Activated naive CD4-positive, alpha-beta T cell treated with anti-CD3 and anti-CD28 coated beads, Interleukin-2, amount 10 ng/mL, durations not matched to agents 7 days and 5 days (primary cell): Measurements from ENCODE around the gene SARDH.

ENCODE experiments used
- CTCF ChIA-PET: fragments of 350-600 bp; sonication (Branson Sonifier 250); formaldehyde crosslinking; loops from one replicate; lab custom pipeline; 2021; ENCODE audit warnings: antibody characterized with exemption; lab: Charles Lee
- DNase-seq: peaks from one replicate; pipeline ENCODE4 v3.0.0-alpha.2; 2020
- H3K27ac Mint-ChIP-seq: one replicate; pipeline ENCODE4 v1.8.0; 2021; ENCODE audit warnings: mild to moderate bottlenecking, moderate library complexity, mixed read lengths
- H3K27me3 Mint-ChIP-seq: one replicate; pipeline ENCODE4 v1.8.0; 2021; ENCODE audit warnings: mild to moderate bottlenecking, mixed read lengths
- H3K36me3 Mint-ChIP-seq: one replicate; pipeline ENCODE4 v1.8.0; 2021; ENCODE audit warnings: mixed read lengths
- H3K4me1 Mint-ChIP-seq: one replicate; pipeline ENCODE4 v1.8.0; 2021; ENCODE audit warnings: mixed read lengths
- H3K4me3 Mint-ChIP-seq: one replicate; pipeline ENCODE4 v1.8.0; 2021; ENCODE audit warnings: mild to moderate bottlenecking, moderate library complexity, mixed read lengths
- H3K9me3 Mint-ChIP-seq: one replicate; pipeline ENCODE4 v1.8.0; 2021; ENCODE audit warnings: mixed read lengths

SARDH gene

DNA sequence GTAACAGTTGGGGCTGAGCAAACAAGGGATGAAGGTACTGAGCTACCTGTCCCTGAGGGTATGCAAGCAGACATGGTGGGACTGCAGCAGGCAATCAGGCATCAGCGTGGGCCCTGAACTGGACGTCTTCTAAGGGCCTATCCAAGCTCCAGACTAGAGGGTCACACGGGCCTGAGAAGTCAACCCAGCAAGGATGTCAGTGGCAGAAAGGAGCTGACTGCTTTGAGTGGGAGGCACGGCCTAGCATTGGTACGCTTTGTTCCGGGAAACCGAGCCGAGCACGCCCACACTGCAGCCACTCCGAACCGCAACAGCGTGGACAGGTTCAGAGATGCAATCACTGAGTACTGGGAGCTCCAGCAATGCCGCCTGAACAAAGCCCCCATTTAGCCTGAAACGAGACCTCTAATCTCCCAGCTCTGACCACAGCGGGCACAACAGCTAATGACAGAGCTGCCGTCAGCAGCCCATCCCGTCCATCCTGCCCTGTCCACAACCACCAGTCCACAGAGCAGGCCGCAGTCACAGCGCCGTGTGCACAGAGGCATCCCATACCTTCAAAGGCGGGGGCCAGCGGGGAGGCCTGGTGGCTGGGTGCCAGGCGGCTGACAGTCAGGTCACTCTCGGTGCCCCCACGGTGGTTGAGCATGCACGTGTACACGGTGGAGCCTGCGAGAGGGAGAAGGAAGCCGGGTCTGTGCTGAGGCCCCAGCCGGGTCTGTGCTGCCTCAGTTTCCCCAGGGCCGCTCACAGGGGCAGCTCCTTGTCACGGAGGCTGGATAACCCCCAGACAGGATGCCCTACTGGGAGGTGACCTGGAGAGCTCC, 44.2 kb downstream of the SARDH start:
- peaks cover 15% of the 10 kb centered on the region for H3K4me1 Mint-ChIP-seq
- H3K9me3 Mint-ChIP-seq: no peaks in the 10 kb centered on the region

DNA sequence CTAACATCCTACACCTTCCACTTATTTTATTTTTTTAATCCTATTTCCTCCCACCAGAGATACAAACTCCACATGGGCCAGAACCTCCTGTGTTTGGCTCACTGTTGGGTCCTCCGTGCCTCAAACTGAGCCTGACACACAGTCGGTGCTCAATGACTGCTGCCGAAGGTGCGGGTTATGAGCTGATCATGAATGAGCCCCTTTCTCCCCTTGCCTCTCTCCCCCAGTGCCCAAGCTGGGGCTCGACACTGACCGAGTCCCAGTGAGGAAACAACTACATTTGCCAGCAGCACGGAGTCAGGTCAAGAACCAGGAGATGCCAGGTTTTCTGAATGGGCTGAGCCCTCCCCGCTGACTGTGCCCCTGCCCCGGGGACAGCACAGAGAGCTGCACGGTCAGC, 45.0 kb downstream of the SARDH start:
- Mint-ChIP-seq H3K4me1 (peaks cover 8% of the 10 kb centered on the region), H3K9me3 (no peaks in the 10 kb centered on the region), H3K27ac (no peak overlapping the region), H3K27me3 (no peaks in the 10 kb centered on the region), H3K36me3 (no peaks in the 10 kb centered on the region), H3K4me3 (no peak overlapping the region)
- CTCF ChIA-PET: interaction anchor here (0.6 to 1.1 kb wide), 2 partner anchors 10 to 312 kb away, joined by 3 to 4 read pairs; no protein-coding TSS in a partner anchor
- no peak for DNase-seq

More for the DNA sequence above, 44.2 kb downstream of the SARDH start:
- peak overlapping the region; percentile 51 for H3K27ac Mint-ChIP-seq
- no peak overlapping the region for H3K4me3 Mint-ChIP-seq
- DNase-seq: no peak
- H3K36me3 Mint-ChIP-seq: peaks cover 2% of the 10 kb centered on the region
- CTCF ChIA-PET: interaction anchor here (0.6 to 1.1 kb wide), 2 partner anchors 10 to 311 kb away, joined by 3 to 4 read pairs; no protein-coding TSS in a partner anchor
- H3K27me3 Mint-ChIP-seq: no peaks in the 10 kb centered on the region

DNA sequence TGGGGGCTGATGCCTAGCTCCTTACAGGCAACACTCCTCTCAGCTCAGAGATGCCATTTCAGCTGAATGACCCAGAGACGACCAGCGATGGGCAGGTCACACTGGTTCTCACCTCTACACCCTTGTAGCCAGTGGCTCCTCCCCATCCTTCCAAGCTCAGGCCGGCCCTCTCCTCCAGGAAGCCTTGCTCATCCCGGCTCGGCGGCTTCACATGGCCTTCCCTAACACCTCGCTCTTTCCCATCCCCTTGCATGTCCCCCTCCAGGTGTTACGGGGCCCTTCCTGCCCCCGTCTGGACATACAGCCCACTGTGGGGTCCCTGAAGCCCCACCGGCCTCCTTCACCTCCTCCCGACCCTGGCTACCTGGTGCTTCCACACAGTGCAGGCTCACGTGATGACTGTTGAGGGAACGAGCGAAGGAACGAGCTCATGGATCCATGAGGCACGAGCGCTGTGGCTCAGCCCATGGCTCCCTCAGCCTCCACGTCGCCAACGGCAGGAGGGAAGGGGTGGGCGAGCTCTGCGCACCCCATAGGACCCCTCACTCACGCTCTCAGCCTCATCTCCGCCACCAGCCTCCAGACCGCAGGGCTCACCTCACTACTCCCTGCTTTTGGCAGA, 45.7 kb downstream of the SARDH start:
- Mint-ChIP-seq H3K27me3 (no peaks in the 10 kb centered on the region), H3K36me3 (no peaks in the 10 kb centered on the region), H3K4me1 (peaks cover 8% of the 10 kb centered on the region), H3K27ac (no peak overlapping the region), H3K9me3 (no peaks in the 10 kb centered on the region), H3K4me3 (no peak overlapping the region)
- no peak for DNase-seq
- CTCF ChIA-PET: no interaction called here

DNA sequence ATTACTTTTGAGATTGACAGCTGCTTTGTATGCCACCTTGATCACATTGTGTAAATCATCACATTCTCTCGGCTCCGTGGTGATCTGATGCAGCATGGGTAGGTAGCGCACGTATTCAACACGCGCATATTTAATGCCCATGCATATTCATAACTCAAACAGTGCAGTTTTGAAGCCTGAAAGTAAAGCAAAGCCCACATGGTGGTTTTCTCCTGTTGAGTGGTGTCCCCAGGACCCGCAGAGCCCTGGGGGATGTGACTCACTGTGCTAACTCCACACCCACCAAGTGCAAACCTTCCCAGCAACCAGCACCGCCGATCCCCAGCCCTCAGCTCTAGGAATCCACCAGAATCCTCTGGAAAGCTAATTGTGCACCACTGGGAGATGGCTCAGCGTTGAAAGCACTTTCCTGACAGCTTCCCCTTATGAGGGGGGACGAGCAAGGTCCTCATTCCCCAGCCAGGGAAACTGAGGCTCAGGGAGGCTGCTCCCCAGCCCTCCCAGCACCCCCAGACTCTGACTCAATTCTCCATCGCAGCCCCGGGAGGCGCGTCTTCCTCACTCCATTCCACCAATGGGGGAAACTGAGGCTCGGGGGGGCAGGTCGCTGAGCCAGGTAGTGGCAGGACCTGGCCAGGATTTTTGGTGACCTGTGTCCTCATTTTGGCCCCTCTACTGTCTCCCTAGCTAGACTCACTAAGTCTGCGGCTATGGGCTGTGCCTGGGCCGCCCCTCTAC, 46.4 kb downstream of the SARDH start:
- peaks cover 6% of the 10 kb centered on the region for H3K4me1 Mint-ChIP-seq
- no peak overlapping the region for H3K4me3 Mint-ChIP-seq
- H3K9me3 Mint-ChIP-seq: no peaks in the 10 kb centered on the region
- H3K27ac Mint-ChIP-seq: no peak overlapping the region
- no peaks in the 10 kb centered on the region for H3K36me3 Mint-ChIP-seq
- CTCF ChIA-PET: no interaction called here
- no peak for DNase-seq
- H3K27me3 Mint-ChIP-seq: no peaks in the 10 kb centered on the region

DNA sequence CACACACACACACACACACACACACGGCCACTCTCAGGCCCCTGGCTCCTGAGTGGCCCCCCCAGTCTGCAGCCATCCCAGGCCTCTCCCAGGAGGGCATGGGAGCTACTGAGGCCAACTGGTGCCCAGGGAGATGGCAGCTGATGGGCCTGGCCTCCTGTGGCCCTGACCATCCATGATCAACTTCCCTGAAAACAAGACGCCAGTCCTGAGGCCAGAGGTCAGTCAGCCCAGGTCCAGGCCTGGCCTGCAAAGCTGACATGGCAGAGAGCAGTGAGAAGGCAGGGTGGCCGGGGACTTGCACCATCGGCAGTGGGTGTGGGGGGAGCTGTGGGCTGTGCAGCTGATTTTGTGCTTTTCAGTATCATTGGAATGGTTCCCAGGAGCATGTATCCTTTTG, 47.0 kb downstream of the SARDH start:
- Mint-ChIP-seq H3K27me3 (no peaks in the 10 kb centered on the region), H3K9me3 (no peaks in the 10 kb centered on the region), H3K36me3 (no peaks in the 10 kb centered on the region), H3K4me3 (no peak overlapping the region), H3K27ac (no peak overlapping the region), H3K4me1 (peaks cover 4% of the 10 kb centered on the region)
- CTCF ChIA-PET: no interaction called here
- no peak for DNase-seq

DNA sequence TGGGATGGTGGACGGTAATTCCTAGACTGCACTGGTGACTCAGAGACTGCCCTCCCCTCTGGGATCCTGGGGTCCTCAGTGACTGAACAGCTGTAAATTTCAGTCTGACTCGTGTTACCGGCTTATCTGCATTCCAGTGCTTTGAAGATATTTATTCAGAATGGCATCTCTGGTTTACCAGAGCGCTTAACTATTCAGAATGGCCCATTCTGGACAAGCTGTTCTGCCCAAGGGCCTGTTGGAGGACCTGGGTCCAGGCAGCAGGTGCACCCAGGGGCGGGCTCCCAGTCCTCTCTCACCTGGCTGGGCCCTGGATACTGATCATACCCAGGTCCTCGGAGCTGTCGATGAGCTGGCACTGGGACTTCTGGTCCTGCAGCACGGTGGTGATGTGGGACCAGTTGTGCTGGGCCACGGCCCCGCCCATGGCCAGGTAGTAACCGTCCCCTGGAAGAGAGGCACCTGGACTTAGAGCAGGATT, 48.0 kb downstream of the SARDH start:
- no peak for DNase-seq
- Mint-ChIP-seq H3K9me3 (no peaks in the 10 kb centered on the region), H3K27me3 (no peaks in the 10 kb centered on the region), H3K27ac (no peak overlapping the region), H3K36me3 (no peaks in the 10 kb centered on the region), H3K4me1 (peaks cover 10% of the 10 kb centered on the region), H3K4me3 (no peak overlapping the region)
- CTCF ChIA-PET: no interaction called here

DNA sequence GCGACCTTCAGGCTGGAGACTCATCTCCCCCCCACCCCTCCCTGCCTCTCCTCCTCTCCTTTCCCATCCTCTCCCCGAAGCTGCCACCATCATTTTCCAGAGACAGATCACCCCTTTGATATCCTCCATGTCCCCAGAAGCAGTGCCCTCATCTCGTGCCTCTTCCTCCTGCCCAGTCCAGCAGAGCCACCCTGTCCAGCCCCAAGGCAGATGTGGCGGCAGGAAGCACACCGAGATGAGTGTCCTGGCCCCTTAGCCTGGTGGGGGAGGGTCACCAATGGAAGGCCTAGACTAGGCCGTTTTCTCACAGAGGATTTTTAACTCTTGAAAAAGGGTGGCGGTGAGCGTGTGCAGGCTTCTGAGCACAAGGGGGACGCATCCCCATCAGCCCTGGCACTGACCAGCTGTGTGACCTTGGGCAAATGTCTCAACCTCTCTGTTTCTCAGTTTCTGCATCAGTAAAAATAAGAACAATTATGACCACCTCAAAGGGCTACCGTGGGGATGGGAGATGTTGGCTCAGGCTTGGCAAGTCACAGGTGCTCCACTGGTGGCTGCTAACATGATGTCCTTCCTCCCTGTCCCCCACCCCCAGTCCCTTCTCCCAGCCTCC, 48.9 kb downstream of the SARDH start:
- no peaks in the 10 kb centered on the region for H3K27me3 Mint-ChIP-seq
- CTCF ChIA-PET: no interaction called here

DNA sequence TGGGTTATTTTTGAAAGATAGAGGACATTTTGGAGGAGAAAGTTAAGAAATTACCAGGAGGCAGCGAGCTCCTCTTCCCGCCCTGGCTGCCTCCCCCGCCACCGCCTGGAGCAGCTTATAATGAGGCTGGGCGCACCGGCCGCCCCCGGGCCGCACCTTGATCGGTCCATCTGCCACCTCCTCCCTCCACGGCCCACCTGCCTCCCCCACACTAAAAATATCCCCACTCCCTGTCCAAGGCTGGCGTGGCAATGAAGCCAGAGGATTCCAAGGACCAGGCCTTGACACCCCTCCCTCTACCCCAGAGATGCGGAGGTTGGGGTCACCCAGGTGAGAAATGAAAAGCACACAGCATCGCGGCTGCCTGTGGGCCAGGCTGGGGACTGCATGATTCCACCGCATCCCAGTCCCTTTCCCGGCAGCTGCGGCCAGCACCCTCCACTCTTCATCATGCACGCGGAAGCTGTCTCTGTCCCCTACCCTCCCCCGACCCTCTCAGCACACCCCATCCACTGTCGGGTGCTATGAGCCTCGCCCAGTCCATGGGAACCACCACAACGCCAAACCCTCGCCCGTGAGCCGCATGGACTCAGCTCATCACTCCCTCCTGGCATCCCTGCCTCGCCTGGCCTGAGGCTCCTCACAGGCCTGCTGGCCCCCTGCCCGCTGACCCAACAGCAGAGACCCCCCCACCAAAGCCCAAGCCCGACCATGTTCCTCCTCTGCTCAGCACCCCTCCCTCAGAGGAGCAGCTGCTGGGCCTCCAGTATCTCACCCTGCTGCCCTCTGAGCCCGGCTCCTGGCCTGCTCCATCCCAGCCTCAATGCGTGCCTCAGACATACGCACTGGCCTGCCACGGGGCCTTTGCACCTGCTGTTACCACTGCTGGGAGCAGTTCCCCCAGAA, 50.0 kb downstream of the SARDH start:
- no peak for DNase-seq
- Mint-ChIP-seq H3K27me3 (no peaks in the 10 kb centered on the region), H3K27ac (peak overlapping the region; percentile 68), H3K9me3 (no peaks in the 10 kb centered on the region), H3K4me3 (no peak overlapping the region), H3K36me3 (no peaks in the 10 kb centered on the region), H3K4me1 (peaks cover 26% of the 10 kb centered on the region)
- CTCF ChIA-PET: no interaction called here

More for the DNA sequence above, 48.9 kb downstream of the SARDH start:
- Mint-ChIP-seq H3K4me3 (no peak overlapping the region), H3K36me3 (no peaks in the 10 kb centered on the region), H3K9me3 (no peaks in the 10 kb centered on the region), H3K4me1 (peaks cover 15% of the 10 kb centered on the region), H3K27ac (no peak overlapping the region)
- DNase-seq: no peak

DNA sequence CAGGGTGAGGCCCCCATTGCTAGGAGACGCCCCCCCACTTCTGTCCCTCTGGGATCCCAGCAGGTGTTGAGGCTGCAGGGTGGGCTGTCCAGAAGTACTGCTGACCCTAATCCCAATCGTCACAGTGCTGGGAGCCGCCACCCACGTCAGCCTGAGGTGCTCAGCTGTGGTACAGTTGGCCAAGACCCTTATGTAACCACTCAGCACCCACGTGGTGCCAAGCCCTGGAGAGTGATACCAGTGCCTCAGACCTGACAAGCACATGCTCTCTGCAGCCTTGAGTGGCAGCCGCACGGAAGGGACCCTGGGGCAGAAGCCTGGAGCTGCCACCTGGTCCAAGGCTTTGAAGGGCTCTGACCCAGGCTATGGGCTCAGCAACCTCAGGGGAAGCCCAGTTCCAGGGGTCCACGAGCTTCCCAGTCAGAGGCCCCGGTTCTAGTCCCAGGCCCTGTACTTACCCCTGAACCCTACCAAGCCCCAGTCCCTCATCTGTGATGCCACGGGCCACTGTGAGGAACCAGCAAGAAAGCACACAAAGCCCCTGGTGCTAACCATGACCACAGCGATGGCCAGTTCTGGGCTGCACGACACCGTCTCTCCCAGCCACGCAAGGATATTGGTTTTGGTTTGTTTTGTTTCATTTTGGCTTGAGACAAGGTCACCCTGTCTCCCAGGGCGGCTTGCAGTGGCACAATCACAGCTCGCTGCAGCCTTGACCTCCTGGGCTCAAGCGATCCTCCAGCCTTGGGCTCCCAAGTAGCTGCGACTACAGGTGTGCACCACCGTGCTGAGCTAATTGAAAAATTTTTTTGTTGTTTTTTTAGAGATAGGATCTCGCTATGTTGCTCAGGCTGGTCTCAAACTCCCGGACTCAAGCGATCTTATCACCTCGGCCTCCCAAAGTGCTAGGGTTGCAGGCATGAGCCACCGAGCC, 51.2 kb downstream of the SARDH start:
- no peak for DNase-seq
- CTCF ChIA-PET: no interaction called here
- no peaks in the 10 kb centered on the region for H3K9me3 Mint-ChIP-seq
- H3K27ac Mint-ChIP-seq: peak overlapping the region; percentile 71
- H3K4me3 Mint-ChIP-seq: no peak overlapping the region
- no peaks in the 10 kb centered on the region for H3K36me3 Mint-ChIP-seq
- H3K27me3 Mint-ChIP-seq: no peaks in the 10 kb centered on the region
- peaks cover 35% of the 10 kb centered on the region for H3K4me1 Mint-ChIP-seq

DNA sequence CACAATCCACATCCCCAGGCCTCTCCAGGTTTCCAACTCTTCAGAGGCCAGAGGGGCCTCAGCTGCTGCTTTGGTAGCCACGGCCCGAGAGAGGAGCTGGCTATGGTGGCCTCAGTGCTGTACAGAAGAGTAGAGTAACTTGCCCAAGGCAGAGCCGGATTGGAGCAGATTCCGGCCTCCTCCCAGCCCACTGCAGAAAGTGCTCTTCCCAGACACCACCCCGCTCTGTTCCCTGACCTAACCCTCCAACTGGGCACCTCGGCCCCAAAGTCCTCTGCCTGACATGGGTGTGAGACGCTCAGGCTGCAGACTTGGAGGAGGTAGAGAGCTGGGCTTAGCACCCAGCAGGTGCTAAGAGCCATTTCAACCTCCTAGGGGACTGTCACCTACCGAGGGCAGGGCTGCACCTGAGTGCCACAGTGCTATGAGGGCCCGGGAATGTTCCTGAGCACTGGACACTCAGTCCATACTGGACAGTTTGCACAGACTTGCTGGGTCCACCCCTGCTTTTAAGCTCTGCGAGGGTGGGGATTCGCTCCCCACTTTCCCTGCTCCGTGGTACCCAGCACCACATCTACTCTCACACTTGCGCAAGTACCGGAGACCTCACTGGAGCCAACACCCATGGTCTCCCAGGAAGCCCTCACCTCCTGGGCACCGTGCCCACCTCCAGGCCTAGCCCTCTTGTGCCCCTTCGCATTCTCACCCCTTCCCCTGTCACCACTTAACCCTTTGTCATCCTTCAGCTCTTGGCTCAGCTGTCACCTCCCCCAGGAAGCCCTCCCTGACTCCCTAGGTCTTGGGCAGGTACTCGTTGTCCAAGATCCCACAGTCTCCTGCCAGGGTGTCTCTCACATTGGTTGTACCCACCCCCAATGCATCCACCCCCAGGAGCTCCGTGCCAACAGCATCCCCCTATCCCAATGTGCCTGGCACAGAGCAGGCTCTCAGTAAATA, 52.2 kb downstream of the SARDH start:
- H3K27ac Mint-ChIP-seq: no peak overlapping the region
- H3K4me3 Mint-ChIP-seq: no peak overlapping the region
- H3K9me3 Mint-ChIP-seq: no peaks in the 10 kb centered on the region
- H3K36me3 Mint-ChIP-seq: no peaks in the 10 kb centered on the region
- no peaks in the 10 kb centered on the region for H3K27me3 Mint-ChIP-seq
- H3K4me1 Mint-ChIP-seq: peaks cover 37% of the 10 kb centered on the region
- no peak for DNase-seq
- CTCF ChIA-PET: no interaction called here

DNA sequence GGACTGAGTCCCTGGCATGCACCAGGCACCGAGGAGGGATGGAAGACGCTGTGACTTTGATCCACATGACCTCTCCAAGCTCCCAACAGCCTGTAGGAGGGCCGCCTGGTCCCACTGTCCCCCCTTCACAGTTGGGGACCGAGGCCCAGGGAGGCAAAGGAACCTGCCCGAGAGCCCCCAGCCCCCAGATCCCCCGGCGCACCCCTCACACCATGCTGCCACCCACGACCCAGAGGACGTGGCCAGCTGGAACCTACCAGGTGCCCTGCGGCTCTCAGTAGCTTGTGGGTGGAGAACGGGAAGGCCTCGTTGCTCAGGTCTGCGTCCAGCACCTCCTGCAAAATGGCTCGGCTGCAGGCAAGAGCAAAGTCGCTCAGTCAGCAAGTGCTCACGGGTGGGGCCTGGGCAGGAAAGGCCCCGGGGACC, 53.2 kb downstream of the SARDH start:
- no peaks in the 10 kb centered on the region for H3K36me3 Mint-ChIP-seq
- H3K9me3 Mint-ChIP-seq: no peaks in the 10 kb centered on the region
- H3K27me3 Mint-ChIP-seq: no peaks in the 10 kb centered on the region
- no peak for DNase-seq
- peaks cover 37% of the 10 kb centered on the region for H3K4me1 Mint-ChIP-seq
- H3K4me3 Mint-ChIP-seq: no peak overlapping the region
- CTCF ChIA-PET: interaction anchor here (1.2 to 1.5 kb wide), 2 partner anchors 32 to 96 kb away, joined by 3 to 4 read pairs; no protein-coding TSS in a partner anchor
- H3K27ac Mint-ChIP-seq: no peak overlapping the region
